Spleen (tissue), 11 donors: ENCODE results near the gene MTG2. TPM values are rescaled to one million over a fixed set of nuclear protein-coding genes. Genes with fewer than 3 reads are reported as not detected.

ENCODE experiments used
- DNase-seq: peaks from one replicate; pipeline ENCODE4 v3.0.0-alpha.2; 2020
- H3K27ac ChIP-seq, 8 donors: fragments of 200-600 bp; sonication (generic) in 7 of 8; 1 replicate in 4 of 8; 2 replicates in 4 of 8; pipeline versions ENCODE4 v1.5.0 to v1.8.0; 2016 to 2021; ENCODE audit warnings: inconsistent platforms in 4 of 8, mild to moderate bottlenecking in 4 of 8, moderate library complexity in 1 of 8
- H3K27me3 ChIP-seq, 7 donors: fragments of 200-600 bp; sonication (generic) in 6 of 7; replicated peaks in 1 of 7; 1 replicate in 4 of 7; 2 replicates in 3 of 7; pipeline versions ENCODE4 v1.5.0 to v1.8.0; 2016 to 2021; ENCODE audit warnings: inconsistent platforms in 3 of 7, mild to moderate bottlenecking in 1 of 7
- H3K36me3 ChIP-seq, 6 donors: fragments of 200-600 bp; sonication (generic) in 5 of 6; 1 replicate in 4 of 6; 2 replicates in 2 of 6; pipeline versions ENCODE4 v1.5.0 to v1.8.0; 2016 to 2021; ENCODE audit warnings: inconsistent platforms in 2 of 6
- H3K4me1 ChIP-seq, 6 donors: fragments of 200-600 bp; sonication (generic) in 5 of 6; 1 replicate in 3 of 6; 2 replicates in 3 of 6; pipeline versions ENCODE4 v1.5.0 to v1.8.0; 2016 to 2021; ENCODE audit warnings: inconsistent platforms in 3 of 6
- H3K4me3 ChIP-seq, 8 donors: fragments of 200-600 bp; sonication (generic) in 7 of 8; 1 replicate in 4 of 8; 2 replicates in 4 of 8; pipeline versions ENCODE4 v1.5.0 to v1.8.0; 2016 to 2021; ENCODE audit warnings: inconsistent platforms in 4 of 8, mild to moderate bottlenecking in 4 of 8, moderate library complexity in 2 of 8
- H3K9me3 ChIP-seq, 8 donors: fragments of 200-600 bp; sonication (generic) in 7 of 8; 1 replicate in 4 of 8; 2 replicates in 4 of 8; pipeline versions ENCODE4 v1.5.0 to v1.8.0; 2016 to 2021; ENCODE audit warnings: inconsistent platforms in 4 of 8
- CTCF ChIP-seq, 11 experiments: fragments of 200-600 bp in 7 of 11; fragments of 450-650 bp in 4 of 11; sonication (generic) in 4 of 11; IDR thresholded peaks in 8 of 11; conservative IDR thresholded peaks in 3 of 11; 1 replicate in 7 of 11; 2 replicates in 4 of 11; pipeline versions ENCODE4 v1.4.0 to v1.8.0; 2016 to 2021; ENCODE audit warnings: antibody characterized with exemption in 11 of 11, inconsistent platforms in 4 of 11, mild to moderate bottlenecking in 1 of 11
- POLR2A ChIP-seq, 3 donors: fragments of 450-650 bp; IDR thresholded peaks; one replicate each; pipeline ENCODE4 v1.5.1; 2017; ENCODE audit warnings: antibody characterized with exemption in 3 of 3, mild to moderate bottlenecking in 1 of 3
- POLR2AphosphoS5 ChIP-seq, 3 donors: sonication (generic); formaldehyde crosslinking; IDR thresholded peaks; one replicate each; pipeline ENCODE4 v1.5.1; 2017; ENCODE audit warnings: antibody characterized with exemption in 3 of 3
- WGBS, 5 donors: extraction: QIAGEN DNeasy Blood & Tissue Kit in 3 of 5; methylation state at CpG; one replicate each; pipeline versions ENCODE4 v1.1.5 to v1.1.7; 2013 to 2018; 5-methylcytosine and 5-hydroxymethylcytosine counted together
- intact Hi-C: fragments of 100-400 bp; cut with DNase I; formaldehyde crosslinking; loops from one replicate; pipeline ENCODE4 v1.15.0; 2023; ENCODE audit warnings: low total_unique reads
- polyA plus RNA-seq, 3 donors: library from polyadenylated mRNA; stranded (reverse); fragments of 200-250 nt; gene quantifications; one replicate each; pipeline ENCODE4 v1.2.1, GENCODE V29; 2013
- total RNA-seq, 7 donors: library from RNA; depleted of rRNA in 3 of 7; stranded (reverse); fragments of >200 nt in 3 of 7; fragmentation: NEBNext Ultra II Directional in 4 of 7; extraction: Animal tissue kit (Norgen Biotek cat#: 25700) in 4 of 7; gene quantifications; one replicate each; pipeline versions ENCODE4 v1.1.0 to v1.2.1, GENCODE V29; 2016 to 2021
- donor health status: healthy with polysubstance abuse.
- donor health status: DM: no; HTN: no; CAD: no; lungs with moderate emphysema.
- donor health status: DM: no; HTN: no; CAD: no.
- donor health status: Bipolar disorder and iron deficiency.
- donor health status: healthy.
- donor health status: DM: no; HTN: no; CAD: no.
- donor health status: DM: yes; HTN: yes; CAD: no.

Gene MTG2
- total and polyA plus RNA-seq, 10 donors = 22.6 to 41.3 (median 37.6) TPM

- Histone ChIP-seq H3K36me3 (peaks cover 0 to 70% (median 32%) of the 10 kb centered on the region in 6 donors), H3K4me1 (no peaks in the 10 kb centered on the region), H3K27ac (no peak overlapping the region), H3K4me3 (no peak overlapping the region), H3K27me3 (no peaks in the 10 kb centered on the region), H3K9me3 (no peaks in the 10 kb centered on the region)
- 95 to 97% (median 96%) methylated on average over 10 of the region's 10 CpGs for WGBS, 5 donors
- TF ChIP-seq POLR2A (IDR thresholded peaks at IDR 0.05) = no peak
- DNase-seq = peak; percentile 48
- intact Hi-C loops = no loop called here
These were observed 7.1 kb upstream of the MTG2 start for GRCh38 chr20:62175711-62176110.

DNA sequence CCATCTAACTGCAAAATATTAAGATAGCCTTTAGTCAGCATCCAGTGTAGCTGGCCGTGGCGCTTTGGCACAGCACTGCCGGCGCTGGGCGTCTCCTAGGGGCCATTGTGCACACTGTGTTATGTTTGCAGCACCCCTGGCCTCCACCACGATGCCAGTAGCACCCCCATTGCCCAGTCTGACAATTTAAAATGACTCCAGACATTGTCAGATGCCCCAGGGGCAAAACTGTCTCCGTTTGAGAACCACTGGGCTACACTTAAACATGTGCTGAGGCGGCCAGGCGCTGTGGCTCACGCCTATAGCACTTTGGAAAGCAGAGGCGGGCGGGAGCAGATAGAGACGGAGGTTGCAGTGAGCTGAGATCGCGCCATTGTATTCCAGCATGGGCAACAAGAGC is 6.0 kb upstream of the MTG2 start:
- no peaks in the 10 kb centered on the region for H3K9me3 ChIP-seq
- H3K27me3 ChIP-seq = no peaks in the 10 kb centered on the region
- H3K27ac ChIP-seq = no peak overlapping the region
- peaks cover 0 to 70% (median 32%) of the 10 kb centered on the region in 6 donors for H3K36me3 ChIP-seq
- no peak overlapping the region for H3K4me3 ChIP-seq
- peak; percentile 56 for DNase-seq
- WGBS, 5 donors = 93 to 97% (median 95%) methylated on average over 15 of the region's 15 CpGs
- peaks cover 0 to 5% (median 3%) of the 10 kb centered on the region in 6 donors for H3K4me1 ChIP-seq
- intact Hi-C loops = no loop called here
- TF ChIP-seq POLR2AphosphoS5 (IDR thresholded peaks at IDR 0.05) (no peak), POLR2A (IDR thresholded peaks at IDR 0.05) (no peak), CTCF (IDR thresholded peaks at IDR 0.05 in 8 of 11, conservative IDR thresholded peaks at IDR 0.05 in 3 of 11) (no peak)

GRCh38 chr20:62177307-62177706 is 5.5 kb upstream of the MTG2 start:
- H3K4me1 ChIP-seq = peaks cover 0 to 9% (median 8%) of the 10 kb centered on the region in 6 donors
- H3K9me3 ChIP-seq = no peaks in the 10 kb centered on the region
- H3K27ac ChIP-seq = no peak overlapping the region
- peaks cover 0 to 69% (median 31%) of the 10 kb centered on the region in 6 donors for H3K36me3 ChIP-seq
- H3K27me3 ChIP-seq = no peaks in the 10 kb centered on the region
- WGBS, 5 donors = 93 to 98% (median 94%) methylated on average over 9 of the region's 9 CpGs
- DNase-seq = peak; percentile 42
- TF ChIP-seq POLR2AphosphoS5 (IDR thresholded peaks at IDR 0.05) (no peak), CTCF (IDR thresholded peaks at IDR 0.05 in 8 of 11, conservative IDR thresholded peaks at IDR 0.05 in 3 of 11) (no peak), POLR2A (IDR thresholded peaks at IDR 0.05) (no peak)
- H3K4me3 ChIP-seq = no peak overlapping the region
- intact Hi-C loops = no loop called here

DNA sequence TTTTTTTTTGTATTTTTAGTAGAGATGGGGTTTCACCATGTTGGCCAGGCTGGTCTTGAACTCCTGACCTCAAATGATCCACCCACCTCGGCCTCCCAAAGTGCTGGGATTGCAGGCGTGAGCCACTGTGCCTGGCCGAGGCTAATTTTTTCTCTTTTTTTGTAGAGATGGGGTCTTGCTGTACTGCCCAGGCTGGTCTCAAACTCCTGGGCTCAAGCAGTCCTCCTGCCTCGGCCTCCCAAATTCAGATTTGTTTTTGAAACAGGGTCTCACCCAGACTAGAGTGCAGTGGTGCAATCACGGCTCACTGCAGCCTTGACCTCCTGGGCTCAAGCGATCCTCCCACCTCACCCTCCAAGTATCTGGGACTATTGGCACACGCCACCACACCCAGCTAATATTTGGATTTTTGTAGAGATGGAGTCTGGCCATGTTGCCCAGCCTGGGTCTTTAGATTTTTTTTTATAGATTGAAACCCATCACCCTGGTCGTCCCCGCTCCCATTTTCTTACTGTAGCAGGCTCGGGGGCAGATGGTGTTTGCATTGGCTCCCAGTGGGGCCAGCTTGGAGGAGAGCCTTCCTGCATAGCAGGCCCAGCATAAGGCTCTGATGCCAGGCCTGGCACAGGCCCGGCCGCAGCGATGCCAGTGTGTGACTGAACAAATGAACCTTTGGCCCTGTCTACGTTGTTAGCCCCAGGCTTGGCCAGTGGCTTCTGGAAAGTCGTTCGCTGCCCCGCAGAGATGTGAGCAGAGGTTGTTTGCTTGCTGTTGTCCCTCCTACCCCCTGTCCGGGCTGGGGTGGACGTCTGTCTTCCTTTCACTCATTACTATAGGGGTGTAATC is 4.3 kb upstream of the MTG2 start:
- WGBS, 5 donors = 92 to 97% (median 94%) methylated on average over 19 of the region's 19 CpGs
- no peak for TF ChIP-seq POLR2A (IDR thresholded peaks at IDR 0.05)
- TF ChIP-seq CTCF (IDR thresholded peaks at IDR 0.05 in 8 of 11, conservative IDR thresholded peaks at IDR 0.05 in 3 of 11) = no peak
- no peak for TF ChIP-seq POLR2AphosphoS5 (IDR thresholded peaks at IDR 0.05)

More for the DNA sequence above, 4.3 kb upstream of the MTG2 start:
- Histone ChIP-seq H3K27me3 (no peaks in the 10 kb centered on the region), H3K36me3 (peaks cover 0 to 57% (median 23%) of the 10 kb centered on the region in 6 donors), H3K4me3 (no peak overlapping the region), H3K4me1 (peaks cover 3 to 16% (median 13%) of the 10 kb centered on the region in 6 donors), H3K27ac (no peak overlapping the region), H3K9me3 (no peaks in the 10 kb centered on the region)
- DNase-seq = peak; percentile 67
- intact Hi-C loops = no loop called here
